ENCODE measurements around the gene NUP98.

- TF ChIP-seq POLR2A (IDR thresholded peaks at IDR 0.05; ENCODE audit: low read depth, low read length): no peak
- no peak for TF ChIP-seq POLR2AphosphoS5 (IDR thresholded peaks at IDR 0.05; ENCODE audit: low read depth, low read length)
- TF ChIP-seq TAF1 (IDR thresholded peaks at IDR 0.05; ENCODE audit: low read depth, low read length): no peak
- TF ChIP-seq POU2F2 (IDR thresholded peaks at IDR 0.05; ENCODE audit: low read depth, low read length): no peak
Observed at GRCh38 chr11:3660960-3661359, 136.4 kb downstream of the NUP98 start.

Data from GM12891 (cell line).